ENCODE data around the gene FNDC5. TPM values are rescaled to one million over a fixed set of nuclear protein-coding genes. Genes with fewer than 3 reads are reported as not detected.

Gene FNDC5
- total and polyA plus RNA-seq, 10 of the 15 experiments (the other 5 are each of a cell fraction or from before 2014, with no cell fraction given): 0.01 to 0.29 (median 0.19) TPM; not detected in 4

- no peak overlapping the region for H3K27ac ChIP-seq (ENCODE audit: control insufficient read depth, insufficient read depth)
- CTCF ChIA-PET: interaction anchor here (1.7 kb wide), 1 partner anchor 10 kb away, joined by 4 read pairs; no protein-coding TSS in a partner anchor
- no peak for FAIRE-seq
- no peak overlapping the region for H2AFZ ChIP-seq (ENCODE audit: control insufficient read depth, low read depth, low read length)
- intact Hi-C loops (cut with micrococcal nuclease; ENCODE audit: unreplicated experiment): no loop called here
- RAD21 ChIA-PET (ENCODE audit: unreplicated experiment): interaction anchor here (0.5 kb wide), 1 partner anchor 382 kb away, joined by 3 read pairs; no protein-coding TSS in a partner anchor
- H3K4me2 ChIP-seq (ENCODE audit: control insufficient read depth, insufficient read depth): no peak overlapping the region
- in situ Hi-C loops (cut with MboI): no loop called here
- no peaks in the 10 kb centered on the region for H3K4me1 ChIP-seq (ENCODE audit: control insufficient read depth, insufficient read depth, low read length)
- H3K4me3 ChIP-seq: no peak overlapping the region
- no peaks in the 10 kb centered on the region for H4K20me1 ChIP-seq (ENCODE audit: control insufficient read depth, insufficient read depth)
- TF ChIP-seq LARP7 (IDR thresholded peaks at IDR 0.05): no peak
- POLR2A ChIA-PET: no interaction called here
- H3K36me3 ChIP-seq (ENCODE audit: control insufficient read depth in 2 of 2, insufficient read depth in 2 of 2, low read length in 1 of 2): no peaks in the 10 kb centered on the region
- H3K9me3 ChIP-seq (replicated peaks; ENCODE audit: control insufficient read depth, insufficient read depth, low read length): no peaks in the 10 kb centered on the region
- no TSS peak for BruUV-seq (replicated peaks)
- SMC1A ChIA-PET (ENCODE audit: uncharacterized antibody, unreplicated experiment): no interaction called here
- no peak for ATAC-seq
- no peak overlapping the region for H3K9ac ChIP-seq (ENCODE audit: control insufficient read depth, insufficient read depth, low read length)
- no peak for DNase-seq (ENCODE audit: low read depth, low spot score)
- H3K79me2 ChIP-seq (ENCODE audit: control insufficient read depth, insufficient read depth, low read length): no peaks in the 10 kb centered on the region
- H3K27me3 ChIP-seq (replicated peaks in 1 of 2; ENCODE audit: control insufficient read depth in 2 of 2, insufficient read depth in 2 of 2, low read length in 1 of 2): peaks cover 2 to 7% of the 10 kb centered on the region in 2 experiments
- 59% methylated on average over 6 of the region's 6 CpGs for WGBS (ENCODE audit: insufficient coverage, insufficient replicate concordance, low lambda C conversion rate, missing lambda C conversion rate)
Measured at GRCh38 chr1:32902535-32902920, 31.8 kb upstream of the FNDC5 start.

GRCh38 chr1:32901823-32902534 is 31.3 kb upstream of the FNDC5 start:
- ChIA-PET SMC1A (ENCODE audit: uncharacterized antibody, unreplicated experiment) (no interaction called here), RAD21 (ENCODE audit: unreplicated experiment) (interaction anchor here (0.5 kb wide), 1 partner anchor 381 kb away, joined by 3 read pairs; no protein-coding TSS in a partner anchor), CTCF (interaction anchor here (1.7 kb wide), 1 partner anchor 10 kb away, joined by 4 read pairs; no protein-coding TSS in a partner anchor), POLR2A (no interaction called here)
- no peak for ATAC-seq
- H2AFZ ChIP-seq (ENCODE audit: control insufficient read depth, low read depth, low read length): no peak overlapping the region; the same call in 1 of the 2 replicates
- no peak overlapping the region; the same call in 1 of the 2 replicates for H3K4me3 ChIP-seq
- BruUV-seq (replicated peaks): no TSS peak
- peak overlapping the region; percentile 60; the same call in 1 of the 2 replicates for H3K4me2 ChIP-seq (ENCODE audit: control insufficient read depth, insufficient read depth)
- DNase-seq (ENCODE audit: low read depth, low spot score): no peak
- H3K27ac ChIP-seq (ENCODE audit: control insufficient read depth, insufficient read depth): no peak overlapping the region
- H3K79me2 ChIP-seq (ENCODE audit: control insufficient read depth, insufficient read depth, low read length): no peaks in the 10 kb centered on the region
- intact Hi-C loops (cut with micrococcal nuclease; ENCODE audit: unreplicated experiment) (no loop called here), in situ Hi-C loops (cut with MboI) (no loop called here)
- no peaks in the 10 kb centered on the region for H3K36me3 ChIP-seq (ENCODE audit: control insufficient read depth in 2 of 2, insufficient read depth in 2 of 2, low read length in 1 of 2)
- TF ChIP-seq RCOR1 (conservative IDR thresholded peaks at IDR 0.05; ENCODE audit: low read depth, low read length): no peak
- TF ChIP-seq ATF7 (IDR thresholded peaks at IDR 0.05; ENCODE audit: low read depth): no peak
- no peak for TF ChIP-seq SREBF2 (IDR thresholded peaks at IDR 0.05; ENCODE audit: low read length)
- TF ChIP-seq ZNF207 (IDR thresholded peaks at IDR 0.05; ENCODE audit: borderline replicate concordance): no peak
- TF ChIP-seq ASH2L (IDR thresholded peaks at IDR 0.05; ENCODE audit: borderline replicate concordance, low read depth): no peak
- TF ChIP-seq JUNB (IDR thresholded peaks at IDR 0.05): no peak
- no peak for TF ChIP-seq RFX5 (IDR thresholded peaks at IDR 0.05; ENCODE audit: low read depth, low read length)
- TF ChIP-seq WRNIP1 (IDR thresholded peaks at IDR 0.05; ENCODE audit: borderline replicate concordance, low read depth, low read length): no peak
- no peak for TF ChIP-seq EZH2 (IDR thresholded peaks at IDR 0.05; ENCODE audit: borderline replicate concordance, control insufficient read depth, low read depth, low read length)
- TF ChIP-seq STAT1 (conservative IDR thresholded peaks at IDR 0.05): no peak
- TF ChIP-seq POU2F2 (IDR thresholded peaks at IDR 0.05; ENCODE audit: borderline replicate concordance, low read depth, low read length): no peak
- TF ChIP-seq YBX1 (IDR thresholded peaks at IDR 0.05): no peak
- no peak for TF ChIP-seq USF2 (IDR thresholded peaks at IDR 0.05; ENCODE audit: borderline replicate concordance, low read depth, low read length)
- TF ChIP-seq BHLHE40 (IDR thresholded peaks at IDR 0.05; ENCODE audit: borderline replicate concordance in 1 of 2, low read depth in 2 of 2, low read length in 1 of 2): no peak
- WGBS (ENCODE audit: insufficient coverage, insufficient replicate concordance, low lambda C conversion rate, missing lambda C conversion rate): 70% methylated on average over 21 of the region's 24 CpGs
- FAIRE-seq: no peak
- H3K9ac ChIP-seq (ENCODE audit: control insufficient read depth, insufficient read depth, low read length): no peak overlapping the region
- no peaks in the 10 kb centered on the region for H3K4me1 ChIP-seq (ENCODE audit: control insufficient read depth, insufficient read depth, low read length)
- H3K9me3 ChIP-seq (replicated peaks; ENCODE audit: control insufficient read depth, insufficient read depth, low read length): no peaks in the 10 kb centered on the region
- no peaks in the 10 kb centered on the region for H4K20me1 ChIP-seq (ENCODE audit: control insufficient read depth, insufficient read depth)
- peaks cover 2 to 7% of the 10 kb centered on the region in 2 experiments for H3K27me3 ChIP-seq (replicated peaks in 1 of 2; ENCODE audit: control insufficient read depth in 2 of 2, insufficient read depth in 2 of 2, low read length in 1 of 2)

All from GM12878 (cell line).